A673 (cell line): ENCODE measurements around the gene HOXB8. TPM values are rescaled to one million over a fixed set of nuclear protein-coding genes. Genes with fewer than 3 reads are reported as not detected.

Source experiments
- BruUV-seq: library from RNA; stranded (reverse); fragments of 400-500 nt; replicated peaks from 2 replicates; lab custom pipeline; 2021; lab: Mats Ljungman, UMichigan
- CTCF ChIA-PET: fragments of 300-600 bp; sonication (Branson Sonifier 250); formaldehyde crosslinking; loops from one replicate; lab custom pipeline; 2022; ENCODE audit warnings: antibody characterized with exemption; lab: Charles Lee
- POLR2A ChIA-PET: fragments of 300-600 bp; sonication (Branson Sonifier 250); formaldehyde crosslinking; loops from one replicate; lab custom pipeline; 2022; ENCODE audit warnings: antibody characterized with exemption; ENCODE audit not compliant: low non-redundant PET; lab: Charles Lee
- DNase-seq: peaks from one replicate; pipeline ENCODE4 v3.0.0-alpha.2; 2015; ENCODE audit warnings: low spot score
- H3K27ac ChIP-seq: fragments of 200-600 bp; sonication (generic); 2 replicates; pipeline ENCODE4 v1.5.1; 2016; ENCODE audit warnings: mixed run types, low read depth, mild to moderate bottlenecking, mixed read lengths, antibody characterized with exemption, low read length; ENCODE audit not compliant: poor library complexity, severe bottlenecking
- H3K27me3 ChIP-seq: fragments of 200-600 bp; sonication (generic); replicated peaks from 2 replicates; pipeline ENCODE4 v1.6.1; 2017; ENCODE audit warnings: mixed run types, low read depth, mild to moderate bottlenecking, mixed read lengths, antibody characterized with exemption, low read length; ENCODE audit not compliant: insufficient read depth, poor library complexity
- H3K36me3 ChIP-seq: fragments of 200-600 bp; sonication (generic); 2 replicates; pipeline ENCODE4 v1.6.1; 2016; ENCODE audit warnings: mixed run types, mild to moderate bottlenecking, mixed read lengths, antibody characterized with exemption, low read length; ENCODE audit not compliant: insufficient read depth, poor library complexity, severe bottlenecking
- H3K4me1 ChIP-seq: fragments of 200-600 bp; sonication (generic); 2 replicates; pipeline ENCODE4 v1.6.1; 2017; ENCODE audit warnings: mixed run types, mild to moderate bottlenecking, mixed read lengths, antibody characterized with exemption, low read length; ENCODE audit not compliant: insufficient read depth, poor library complexity, severe bottlenecking
- H3K4me3 ChIP-seq: fragments of 200-600 bp; sonication (generic); 2 replicates; pipeline ENCODE4 v1.5.1; 2016; ENCODE audit warnings: low read depth, mixed run types, mild to moderate bottlenecking, mixed read lengths, low read length; ENCODE audit not compliant: poor library complexity, severe bottlenecking
- H3K9me3 ChIP-seq: fragments of 200-600 bp; sonication (generic); 2 replicates; pipeline ENCODE4 v1.6.1; 2016; ENCODE audit warnings: mixed run types, low read depth, mild to moderate bottlenecking, mixed read lengths, antibody characterized with exemption, low read length; ENCODE audit not compliant: poor library complexity, severe bottlenecking
- EZH2 ChIP-seq: fragments of 200-600 bp; sonication (generic); IDR thresholded peaks from 2 replicates; pipeline ENCODE4 v1.6.1; 2017; ENCODE audit warnings: borderline replicate concordance, low read depth, mild to moderate bottlenecking, mixed read lengths, antibody characterized with exemption, low read length; ENCODE audit not compliant: poor library complexity, severe bottlenecking
- intact Hi-C: fragments of 100-400 bp; cut with micrococcal nuclease; formaldehyde crosslinking; loops from one replicate; pipeline ENCODE4 v1.10.0; 2022; ENCODE audit not compliant: unreplicated experiment
- total RNA-seq: library from RNA; stranded (reverse); gene quantifications from 2 replicates; pipeline ENCODE4 v1.2.3, GENCODE V29; 2021
- TF ChIP-seq, protein P1 (sequence below): fragments of 300-800, 200-600 bp; sonication (generic); conservative IDR thresholded peaks from 2 replicates; pipeline ENCODE4 v1.5.1; 2017; ENCODE audit warnings: low read depth, mild to moderate bottlenecking, antibody characterized with exemption, low read length, moderate library complexity, mixed read lengths

The HOXB8 gene
- total RNA-seq, 1 experiment from 2014 or later: 13.1 TPM

DNA sequence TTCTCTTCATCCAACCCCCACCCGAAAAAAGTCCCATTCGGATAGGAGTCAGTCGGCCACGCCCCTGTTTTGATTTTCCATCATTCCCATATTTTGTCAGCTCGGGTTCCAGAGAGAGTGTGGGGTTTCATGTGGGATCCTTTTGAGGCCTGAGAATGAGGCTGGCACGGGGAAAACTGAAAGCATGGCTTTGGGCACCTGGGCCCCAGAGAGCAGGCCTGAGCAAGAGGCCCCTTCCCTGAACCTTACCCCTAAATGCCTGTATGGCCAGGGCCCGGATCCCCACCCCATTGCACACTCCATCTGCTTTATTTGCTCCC is 32.4 kb downstream of the HOXB8 start:
- ChIA-PET CTCF (interaction anchor here (0.7 kb wide), 1 partner anchor 27 kb away, joined by 3 read pairs; no protein-coding TSS in a partner anchor), POLR2A (no interaction called here)
- Histone ChIP-seq H3K4me1 (peaks cover 45% of the 10 kb centered on the region), H3K27ac (no peak overlapping the region), H3K36me3 (no peaks in the 10 kb centered on the region), H3K27me3 (no peaks in the 10 kb centered on the region), H3K9me3 (no peaks in the 10 kb centered on the region), H3K4me3 (no peak overlapping the region)
- BruUV-seq: no TSS peak
- intact Hi-C loops: no loop called here
- no peak for DNase-seq
- TF ChIP-seq, protein P1, sequence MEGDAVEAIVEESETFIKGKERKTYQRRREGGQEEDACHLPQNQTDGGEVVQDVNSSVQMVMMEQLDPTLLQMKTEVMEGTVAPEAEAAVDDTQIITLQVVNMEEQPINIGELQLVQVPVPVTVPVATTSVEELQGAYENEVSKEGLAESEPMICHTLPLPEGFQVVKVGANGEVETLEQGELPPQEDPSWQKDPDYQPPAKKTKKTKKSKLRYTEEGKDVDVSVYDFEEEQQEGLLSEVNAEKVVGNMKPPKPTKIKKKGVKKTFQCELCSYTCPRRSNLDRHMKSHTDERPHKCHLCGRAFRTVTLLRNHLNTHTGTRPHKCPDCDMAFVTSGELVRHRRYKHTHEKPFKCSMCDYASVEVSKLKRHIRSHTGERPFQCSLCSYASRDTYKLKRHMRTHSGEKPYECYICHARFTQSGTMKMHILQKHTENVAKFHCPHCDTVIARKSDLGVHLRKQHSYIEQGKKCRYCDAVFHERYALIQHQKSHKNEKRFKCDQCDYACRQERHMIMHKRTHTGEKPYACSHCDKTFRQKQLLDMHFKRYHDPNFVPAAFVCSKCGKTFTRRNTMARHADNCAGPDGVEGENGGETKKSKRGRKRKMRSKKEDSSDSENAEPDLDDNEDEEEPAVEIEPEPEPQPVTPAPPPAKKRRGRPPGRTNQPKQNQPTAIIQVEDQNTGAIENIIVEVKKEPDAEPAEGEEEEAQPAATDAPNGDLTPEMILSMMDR: no peak
- no peak for TF ChIP-seq EZH2

DNA sequence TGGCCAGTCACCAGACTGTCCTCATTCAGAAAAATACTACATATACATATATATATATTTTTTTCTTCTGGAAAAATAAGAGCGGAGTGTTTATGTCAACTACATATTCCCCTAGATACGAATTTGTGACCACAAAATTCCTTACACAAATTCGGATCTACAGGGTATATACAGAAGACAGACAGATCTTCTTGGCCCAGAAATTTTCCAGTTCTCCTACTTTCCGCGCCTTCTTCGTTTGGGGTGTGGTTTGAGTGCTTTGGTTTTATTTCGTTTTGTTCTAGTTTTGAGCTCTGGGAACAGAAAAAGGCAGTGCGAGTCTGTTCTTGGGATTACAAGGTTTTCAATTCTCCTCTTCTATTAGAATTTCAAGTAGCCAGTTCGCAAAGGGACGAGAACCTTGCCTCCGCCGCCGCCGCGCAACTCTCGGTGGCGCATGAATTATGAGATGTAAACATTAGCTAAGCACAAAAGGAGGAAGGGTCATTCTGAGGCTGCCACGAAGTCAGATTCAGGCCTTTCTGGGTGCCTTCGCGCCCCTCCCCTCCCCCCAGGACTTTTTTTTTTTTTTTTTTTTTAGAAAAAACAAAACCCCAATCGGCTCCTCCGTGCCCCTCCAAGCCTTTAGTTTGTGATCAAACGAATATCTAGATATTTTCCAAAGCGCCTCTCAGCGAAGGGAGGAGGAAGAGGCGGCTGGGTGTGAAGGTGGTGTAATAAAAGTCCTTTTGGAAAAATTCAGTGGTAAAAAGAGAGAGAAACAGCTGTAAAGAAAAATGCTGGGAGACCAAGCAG is 35.1 kb downstream of the HOXB8 start:
- Histone ChIP-seq H3K27ac (no peak overlapping the region), H3K4me3 (no peak overlapping the region), H3K27me3 (no peaks in the 10 kb centered on the region), H3K9me3 (no peaks in the 10 kb centered on the region), H3K4me1 (peaks cover 36% of the 10 kb centered on the region), H3K36me3 (no peaks in the 10 kb centered on the region)
- ChIA-PET CTCF (no interaction called here), POLR2A (no interaction called here)
- no peak for DNase-seq
- BruUV-seq: no TSS peak
- intact Hi-C loops: no loop called here
- TF ChIP-seq, protein P1: no peak
- TF ChIP-seq EZH2: no peak

DNA sequence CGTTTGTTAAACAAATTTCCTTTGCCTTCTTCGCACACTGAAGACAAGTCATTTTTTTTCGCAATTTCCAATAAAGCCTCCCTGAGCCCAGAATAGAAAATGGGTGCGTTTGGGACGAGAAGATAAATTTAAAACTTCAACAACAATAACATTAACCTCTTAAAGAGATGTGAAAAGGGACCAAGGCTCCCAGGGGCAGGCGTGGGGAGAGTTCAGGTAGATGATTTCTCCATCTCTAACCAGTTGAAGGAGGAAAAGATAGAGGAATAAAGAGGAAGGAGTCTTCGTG is 35.7 kb downstream of the HOXB8 start:
- no peak overlapping the region for H3K4me3 ChIP-seq
- ChIA-PET POLR2A (no interaction called here), CTCF (no interaction called here)
- no peak overlapping the region for H3K27ac ChIP-seq
- no peak for TF ChIP-seq EZH2
- TF ChIP-seq, protein P1: no peak
- no peaks in the 10 kb centered on the region for H3K9me3 ChIP-seq
- H3K4me1 ChIP-seq: peaks cover 36% of the 10 kb centered on the region
- H3K27me3 ChIP-seq: no peaks in the 10 kb centered on the region
- no peaks in the 10 kb centered on the region for H3K36me3 ChIP-seq
- no TSS peak for BruUV-seq
- intact Hi-C loops: no loop called here
- no peak for DNase-seq
